HG03139 (cell line): ENCODE measurements around the gene NAV3.

Experiments used
- ATAC-seq: cut with Tn5 transposase; IDR thresholded peaks from one replicate; pipeline ENCODE4 v1.9.1; 2021; ENCODE audit not compliant: unreplicated experiment

NAV3 gene

DNA sequence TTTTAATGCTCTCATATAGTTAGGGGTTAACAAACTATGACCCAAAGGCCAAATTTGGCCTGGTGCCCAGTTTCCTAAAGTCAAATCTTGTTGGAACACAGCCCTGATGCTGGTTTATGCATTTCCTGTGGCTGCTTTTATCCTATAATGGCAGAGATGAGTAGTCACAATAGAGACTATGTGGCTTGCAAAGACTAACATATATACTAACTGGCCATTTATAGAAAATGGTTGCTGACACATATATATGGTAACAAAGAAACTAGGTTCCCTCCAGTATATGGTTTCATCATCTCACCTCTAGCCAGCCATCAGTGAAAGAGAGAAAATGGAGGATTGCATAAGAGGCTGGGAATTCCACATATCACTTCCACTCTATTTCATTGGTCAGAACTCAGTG lies 10.8 kb downstream of the NAV3 start:
- ATAC-seq = no peak

DNA sequence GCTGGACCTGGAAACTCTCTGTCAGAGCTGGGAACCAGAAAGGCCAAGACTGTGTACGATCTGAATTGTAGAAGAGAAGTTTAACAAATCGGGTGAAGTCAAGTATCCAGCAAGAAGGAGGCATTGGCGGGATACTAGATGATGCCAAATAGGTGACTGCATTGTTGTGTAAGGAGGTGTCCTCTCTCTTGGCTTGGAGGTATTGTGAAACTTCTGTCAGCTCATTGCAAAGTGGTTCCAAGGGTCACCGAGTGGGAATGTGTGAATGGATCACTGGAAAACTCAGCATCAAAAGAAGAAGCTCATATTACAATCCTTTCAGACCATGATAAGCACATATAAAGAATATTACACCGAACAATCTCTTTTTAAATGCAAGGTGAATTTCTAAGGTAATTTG lies 11.7 kb downstream of the NAV3 start:
- no peak for ATAC-seq

DNA sequence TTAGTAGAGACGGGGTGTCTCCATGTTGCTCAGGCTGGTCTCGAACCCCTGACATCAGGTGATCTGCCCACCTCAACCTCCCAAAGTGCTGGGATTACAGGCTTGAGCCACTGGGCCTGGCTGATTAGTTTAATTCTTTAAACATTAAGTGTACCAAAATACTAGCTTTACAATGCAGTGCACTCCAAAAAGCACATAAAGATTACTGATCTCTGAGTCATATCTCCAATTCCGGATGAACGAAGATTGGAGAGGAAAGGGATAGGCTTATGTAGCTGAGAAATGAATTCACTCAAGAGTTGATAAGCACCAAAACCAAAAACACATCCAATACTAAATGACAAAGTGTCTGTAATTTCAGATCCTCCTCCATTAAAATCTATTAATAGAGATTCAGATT lies 15.1 kb downstream of the NAV3 start:
- no peak for ATAC-seq

DNA sequence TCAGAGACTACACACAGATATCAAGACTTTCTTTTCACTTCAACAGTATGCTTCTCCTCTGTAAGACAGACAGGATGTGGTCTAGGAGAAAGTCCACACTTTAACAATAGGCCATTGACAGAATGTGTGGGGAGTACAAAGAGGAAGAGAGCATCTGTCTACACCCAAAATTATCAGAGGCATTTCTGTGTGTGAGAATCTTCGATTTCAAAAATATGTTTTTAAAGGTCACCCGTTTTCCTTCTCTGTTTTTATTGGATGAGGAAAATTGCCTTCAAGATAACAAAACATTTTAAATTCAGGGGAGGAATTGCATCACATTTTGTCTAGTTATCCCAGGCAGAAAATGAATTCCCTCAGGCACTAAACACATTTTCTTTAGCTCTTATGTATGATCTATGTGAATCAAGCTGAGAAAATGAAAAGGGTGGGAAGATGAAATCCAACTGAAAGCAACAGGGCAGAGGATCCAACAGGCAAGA lies 16.4 kb downstream of the NAV3 start:
- ATAC-seq = peak; percentile 100

DNA sequence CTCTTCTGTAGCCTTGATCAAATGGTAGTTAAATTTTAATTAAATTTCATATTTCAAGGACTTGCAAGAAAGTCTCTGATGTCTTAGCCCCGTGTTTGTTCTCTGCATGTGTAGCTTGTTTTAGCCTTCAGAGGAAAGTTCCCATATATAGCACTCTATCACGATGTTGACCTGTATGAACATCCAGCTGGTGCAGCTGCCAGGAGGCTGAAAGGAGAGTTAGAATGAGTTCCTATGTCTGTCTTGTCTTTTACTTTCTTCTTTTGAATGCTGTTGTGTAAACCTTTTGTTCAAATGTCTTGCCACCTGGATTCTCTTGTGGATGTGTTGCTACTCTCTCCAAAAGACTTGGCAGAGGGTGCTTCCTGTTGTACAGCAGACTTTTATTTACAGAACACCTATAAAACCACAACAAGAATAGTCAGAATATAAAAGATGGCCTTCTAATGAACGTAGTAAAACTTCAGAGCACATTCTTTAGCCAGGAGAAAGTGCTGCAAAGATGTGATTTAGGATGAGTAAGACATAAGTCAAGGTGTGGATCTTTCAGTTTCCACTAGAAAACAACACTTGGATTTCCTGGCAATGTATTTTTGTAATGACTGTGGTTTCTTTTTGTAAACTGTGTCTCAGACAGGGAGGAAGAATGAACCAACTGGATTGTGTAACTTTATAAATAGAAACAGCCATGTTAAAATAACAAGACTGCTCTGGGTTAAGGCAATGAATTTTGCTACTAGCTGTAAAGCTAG lies 17.2 kb downstream of the NAV3 start:
- no peak for ATAC-seq

DNA sequence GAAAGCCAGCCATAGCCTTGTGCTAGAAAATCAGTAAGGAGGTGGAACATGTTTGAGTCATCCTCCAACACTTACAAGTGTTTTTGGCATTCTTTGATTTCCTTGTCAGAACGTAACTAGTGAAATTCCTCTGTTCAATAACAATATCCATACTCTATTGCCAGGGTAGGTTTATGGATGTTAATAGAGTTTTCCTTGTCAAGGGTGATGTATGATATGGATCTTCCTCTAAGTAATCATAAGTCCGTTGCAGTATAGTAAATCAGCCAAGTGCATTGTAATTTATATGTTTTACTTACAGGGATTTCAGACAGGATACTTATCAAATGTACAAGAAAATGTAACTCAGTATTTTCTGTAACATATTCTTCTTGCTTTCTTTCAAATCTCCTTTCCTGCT lies 19.4 kb downstream of the NAV3 start:
- ATAC-seq = no peak

DNA sequence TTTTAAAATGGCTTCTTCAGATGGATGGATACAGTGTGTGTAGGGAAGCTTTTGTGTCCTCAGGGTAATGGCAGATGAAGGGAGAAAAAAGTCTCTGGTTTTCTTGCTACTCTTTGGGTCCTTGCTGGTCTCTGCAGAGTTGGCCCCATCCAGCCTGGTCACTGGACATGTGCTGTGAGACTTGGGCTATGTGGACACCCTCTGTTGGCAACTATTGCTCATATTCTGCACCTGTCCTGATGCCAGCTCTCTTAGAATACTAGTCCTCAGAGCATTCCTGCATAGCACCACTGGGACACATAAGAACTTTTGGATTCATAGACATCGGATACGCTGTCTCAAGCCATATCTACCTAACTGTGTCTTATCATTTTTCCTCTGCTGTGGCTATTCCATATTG lies 20.0 kb downstream of the NAV3 start:
- no peak for ATAC-seq

DNA sequence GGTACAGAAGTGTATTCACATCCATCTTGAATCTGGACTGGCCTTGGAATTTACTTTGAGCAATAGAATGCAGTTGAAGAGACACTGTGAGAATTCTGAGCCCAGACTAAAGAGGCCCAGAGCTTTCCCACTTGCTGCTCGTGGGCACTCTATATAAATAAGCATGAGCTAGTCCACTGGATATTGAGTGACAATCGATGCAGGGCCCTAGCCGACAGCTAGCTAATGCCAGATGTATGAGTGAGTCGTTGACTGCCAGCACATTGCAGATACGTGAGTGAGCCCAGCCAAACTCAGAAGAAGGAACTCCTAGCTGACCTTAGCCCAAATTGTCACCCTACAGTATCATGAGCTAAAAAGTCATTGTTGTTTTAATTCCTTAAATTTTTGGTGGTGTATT lies 24.9 kb downstream of the NAV3 start:
- ATAC-seq = no peak

DNA sequence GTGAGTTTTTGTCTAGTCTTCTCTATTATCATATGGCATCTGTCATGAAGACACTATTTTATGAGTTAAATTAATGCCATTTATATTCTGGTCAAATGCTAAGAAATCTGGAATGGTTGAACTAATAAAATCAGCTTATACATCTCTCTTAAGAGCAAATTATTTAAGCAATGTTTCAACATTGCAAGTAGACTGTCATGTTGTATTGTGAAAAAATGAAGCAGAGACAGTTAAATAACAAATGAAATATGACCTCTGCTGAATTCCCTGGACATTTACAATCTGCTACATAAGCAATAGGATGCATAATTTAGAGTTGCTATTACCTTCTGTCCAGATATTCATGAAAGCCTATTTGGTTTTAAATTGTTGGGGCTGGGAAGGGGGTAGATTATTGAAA lies 30.6 kb downstream of the NAV3 start:
- ATAC-seq = no peak

DNA sequence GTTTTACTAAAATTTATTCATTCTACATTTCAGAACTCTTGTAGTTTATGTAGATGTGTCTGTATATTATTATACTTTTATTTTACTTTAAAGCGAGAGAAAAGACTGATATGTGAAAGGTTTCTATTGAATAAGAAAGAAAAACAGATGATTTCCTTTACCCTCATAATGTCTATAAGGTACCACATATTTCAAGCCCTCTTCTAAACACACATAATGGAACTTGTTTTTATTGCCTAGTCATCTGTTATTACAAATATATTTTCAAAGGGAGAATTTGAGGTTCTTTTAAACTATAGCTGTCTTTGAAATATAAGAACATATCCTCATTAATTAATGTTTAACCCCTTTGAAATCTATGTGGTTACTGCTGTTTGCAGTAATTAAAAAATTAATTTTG lies 34.5 kb downstream of the NAV3 start:
- ATAC-seq = no peak

DNA sequence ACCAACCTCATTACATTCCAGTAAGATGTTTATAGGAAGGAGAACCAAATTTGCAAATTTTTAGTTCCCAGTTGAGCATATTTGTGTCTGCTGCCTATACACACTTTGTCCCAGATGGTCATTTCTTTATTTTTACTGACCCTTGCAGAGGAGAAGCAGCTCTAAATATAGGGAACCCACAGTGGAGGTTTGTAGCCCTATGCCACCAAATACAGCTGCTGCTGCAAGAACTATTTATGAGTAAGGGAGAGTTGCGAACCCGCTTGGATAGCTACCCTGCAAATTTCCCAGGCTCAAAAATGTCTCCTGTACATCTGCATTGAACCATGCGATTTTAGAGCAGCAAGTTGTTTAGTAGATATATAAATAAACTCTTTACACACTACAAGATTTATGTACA lies 48.2 kb downstream of the NAV3 start:
- no peak for ATAC-seq

DNA sequence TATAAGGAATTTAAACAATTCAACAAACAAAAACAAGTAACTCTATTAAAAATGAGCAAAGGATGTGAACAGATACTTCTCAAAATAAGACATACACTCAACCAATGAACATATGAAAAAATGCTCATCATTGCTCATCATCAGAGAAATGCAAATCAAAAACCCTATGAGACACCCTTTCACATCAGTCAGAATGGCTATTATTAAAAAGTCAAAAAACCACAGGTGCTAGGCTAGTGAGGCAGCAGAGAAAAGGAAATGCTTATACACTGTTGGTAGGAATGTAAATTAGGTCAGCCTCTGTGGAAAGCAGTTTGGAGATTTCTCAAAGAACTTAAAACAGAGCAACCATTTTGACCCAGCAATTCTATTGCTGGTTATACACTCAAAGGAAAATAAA lies 52.0 kb downstream of the NAV3 start:
- peak; percentile 57 for ATAC-seq

DNA sequence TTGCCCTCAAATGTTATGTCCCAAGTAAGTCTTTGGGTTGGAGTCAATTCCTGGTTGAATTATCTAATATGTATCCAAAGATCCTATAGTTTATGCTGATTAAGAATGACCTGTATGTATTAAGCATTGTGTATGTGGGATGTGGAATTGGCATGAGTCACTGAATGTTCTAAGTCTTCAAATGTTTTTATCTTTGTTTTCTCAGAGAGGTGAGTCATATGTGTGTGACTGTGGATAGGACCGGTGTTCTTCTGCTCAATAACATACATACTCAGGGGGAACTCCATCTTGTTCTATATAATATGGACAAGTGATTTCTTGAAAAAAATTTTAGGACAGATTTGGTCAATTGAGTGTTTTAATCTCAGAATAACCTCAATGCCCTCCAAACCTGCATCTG lies 57.9 kb downstream of the NAV3 start:
- no peak for ATAC-seq

DNA sequence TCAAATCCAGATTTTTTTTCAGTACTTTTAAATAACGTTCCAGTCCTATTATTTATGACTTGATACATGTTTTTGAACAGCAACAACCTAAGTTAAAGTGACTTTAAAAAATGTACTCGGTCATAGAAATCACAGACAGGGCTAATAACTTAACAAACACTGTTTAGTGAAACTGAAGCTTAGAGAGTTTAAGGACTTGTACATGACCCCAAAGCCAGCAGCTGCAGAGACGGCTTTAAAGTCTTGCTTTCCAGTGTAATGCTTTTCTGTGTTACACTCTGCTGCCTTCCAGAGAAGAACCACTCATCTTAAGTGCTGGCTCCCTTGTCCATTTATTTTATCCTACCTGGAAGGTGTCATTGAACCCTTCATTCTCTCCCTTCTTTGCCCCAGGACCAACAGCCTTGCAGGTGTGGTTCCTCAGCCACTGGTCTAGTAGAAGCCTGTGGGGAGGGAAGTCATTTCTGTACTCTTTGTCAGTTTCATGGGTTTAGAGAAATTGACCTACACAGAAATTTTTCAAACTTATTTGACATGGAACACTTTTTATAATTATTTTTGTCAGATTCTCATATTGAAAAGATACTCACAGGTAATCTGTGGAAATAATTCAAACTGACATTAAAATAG lies 60.9 kb downstream of the NAV3 start:
- ATAC-seq = no peak

DNA sequence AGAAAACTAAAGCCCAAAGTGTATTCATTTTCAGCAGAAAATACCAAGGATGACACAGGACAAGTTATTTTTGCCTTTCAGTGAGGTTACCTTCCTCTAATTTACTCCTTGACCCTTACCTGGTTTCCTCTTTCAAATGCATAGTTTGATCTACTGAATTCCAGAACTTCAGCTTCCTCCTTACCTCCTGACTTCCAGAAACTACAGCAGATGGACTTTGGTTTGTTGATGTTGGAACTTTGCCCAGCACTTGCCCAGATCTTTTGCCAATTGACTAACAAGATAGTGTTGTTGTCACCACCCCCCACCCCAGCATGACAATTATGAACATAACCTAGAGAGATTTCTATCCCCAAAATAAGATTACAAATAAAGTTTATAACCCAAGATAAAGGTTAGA lies 63.2 kb downstream of the NAV3 start:
- ATAC-seq = no peak

DNA sequence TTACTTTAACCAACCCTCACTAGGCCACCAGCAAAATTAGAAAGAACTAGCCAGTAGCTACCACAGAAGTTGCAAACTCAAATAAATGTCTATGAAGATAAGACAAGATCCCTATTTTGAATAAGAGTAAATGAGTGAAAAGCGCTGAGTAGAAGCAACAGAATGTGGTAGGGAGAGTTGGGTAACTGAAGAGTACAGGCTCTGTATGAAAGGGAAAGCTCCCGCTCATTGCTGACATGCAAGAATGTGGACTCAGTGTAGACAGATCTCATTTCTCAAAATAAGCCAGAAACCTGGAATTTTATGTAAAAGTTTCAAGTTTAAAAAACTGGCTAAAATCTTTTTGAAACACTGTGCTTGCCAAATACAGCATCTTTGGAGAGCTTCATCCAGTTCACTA lies 63.9 kb downstream of the NAV3 start:
- ATAC-seq = no peak

DNA sequence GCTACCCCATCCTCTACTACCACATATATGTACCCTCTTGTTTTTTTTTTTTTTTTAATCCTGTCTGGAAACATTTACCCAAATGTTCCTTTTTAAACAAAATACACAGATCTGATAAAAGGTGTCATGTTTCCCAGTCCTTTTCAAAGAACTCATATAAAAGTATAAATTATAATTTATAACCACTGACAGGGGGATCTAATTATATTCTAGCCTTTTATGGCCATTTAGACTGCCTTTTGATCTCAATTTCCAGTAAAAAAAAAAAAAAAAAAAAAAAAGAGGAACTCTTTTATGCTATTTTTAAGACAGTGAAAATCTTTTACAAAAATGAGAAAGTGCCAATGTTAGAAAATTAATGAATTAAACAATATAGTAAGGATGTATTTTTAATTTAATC lies 65.0 kb downstream of the NAV3 start:
- ATAC-seq = no peak

DNA sequence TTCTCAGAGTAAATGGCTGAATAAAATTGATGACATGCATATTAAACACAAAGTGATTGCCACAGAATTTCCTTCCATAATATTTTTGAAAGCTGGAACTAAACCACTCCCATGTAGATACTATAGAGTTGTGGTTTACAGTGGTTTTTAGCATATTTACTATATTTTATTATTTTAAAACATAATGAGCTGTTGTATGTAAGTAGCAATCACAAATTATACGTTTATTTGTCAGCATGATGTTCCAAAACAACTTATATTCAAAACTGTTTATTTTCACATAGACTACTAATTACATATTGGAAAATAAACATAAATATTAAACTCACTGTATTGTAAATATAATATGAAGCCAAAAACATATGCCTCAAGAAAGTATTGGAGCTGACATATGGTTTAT lies 77.2 kb downstream of the NAV3 start:
- no peak for ATAC-seq

DNA sequence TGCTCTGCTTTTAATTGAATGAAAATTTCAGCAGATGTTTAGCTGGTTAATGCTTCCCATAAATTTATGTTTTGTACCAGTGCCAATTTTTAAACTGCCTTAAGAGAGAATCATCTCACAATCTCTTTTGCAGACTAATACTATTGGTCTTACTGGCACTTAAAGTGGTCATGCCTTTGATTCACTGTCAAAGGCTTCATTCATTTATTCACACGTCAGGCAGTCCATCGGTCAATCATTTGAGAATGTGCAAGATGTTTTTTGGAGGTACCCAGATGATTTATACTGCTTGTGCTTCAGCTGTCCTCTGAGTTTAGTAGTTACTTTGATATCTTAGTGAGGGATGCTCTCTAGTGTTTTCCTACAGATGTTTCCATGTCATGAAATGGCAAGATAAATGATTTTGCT lies 83.4 kb downstream of the NAV3 start:
- no peak for ATAC-seq

DNA sequence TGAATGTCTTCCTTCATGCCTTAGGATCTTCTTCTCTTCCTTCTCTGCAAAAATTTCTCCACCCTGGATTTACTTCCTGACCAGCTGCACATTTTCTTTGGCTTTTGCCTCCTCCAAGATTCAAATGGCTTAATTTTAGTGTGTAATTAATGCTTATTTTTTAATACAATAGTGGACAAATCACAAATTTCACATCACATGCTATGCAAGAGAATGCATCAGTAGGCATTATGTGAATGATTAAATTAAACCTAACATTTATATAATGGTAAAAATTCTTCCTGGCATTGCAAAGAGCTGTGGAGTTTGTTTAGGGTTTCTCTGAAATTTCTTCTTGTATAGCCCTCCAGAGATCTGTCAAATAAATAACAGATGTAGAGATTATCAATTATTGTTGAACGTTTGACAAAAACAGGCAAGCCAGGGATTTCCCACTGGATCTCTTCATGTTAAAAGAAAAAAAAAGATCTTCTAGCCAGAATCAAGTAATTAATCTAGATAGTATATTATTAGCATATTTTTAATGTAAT lies 84.4 kb downstream of the NAV3 start:
- no peak for ATAC-seq

DNA sequence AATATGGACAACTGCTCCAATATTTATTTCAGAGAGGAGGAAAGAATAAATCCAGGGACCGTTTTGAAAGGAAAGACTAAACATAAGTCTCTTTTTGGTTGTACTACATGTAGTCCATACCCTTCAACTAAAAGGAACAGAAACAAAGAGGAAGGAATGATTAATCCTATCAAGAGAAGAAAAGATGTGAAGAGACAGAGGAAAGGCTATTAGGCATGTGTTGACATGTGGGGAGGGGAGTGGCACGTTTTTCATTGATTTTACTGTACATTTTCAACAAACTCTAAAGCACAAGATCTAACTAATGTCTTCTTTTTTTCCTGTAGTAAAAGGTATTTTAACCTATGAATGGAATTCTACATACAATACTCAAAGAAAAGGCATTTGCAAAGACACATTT lies 85.6 kb downstream of the NAV3 start:
- ATAC-seq = no peak

DNA sequence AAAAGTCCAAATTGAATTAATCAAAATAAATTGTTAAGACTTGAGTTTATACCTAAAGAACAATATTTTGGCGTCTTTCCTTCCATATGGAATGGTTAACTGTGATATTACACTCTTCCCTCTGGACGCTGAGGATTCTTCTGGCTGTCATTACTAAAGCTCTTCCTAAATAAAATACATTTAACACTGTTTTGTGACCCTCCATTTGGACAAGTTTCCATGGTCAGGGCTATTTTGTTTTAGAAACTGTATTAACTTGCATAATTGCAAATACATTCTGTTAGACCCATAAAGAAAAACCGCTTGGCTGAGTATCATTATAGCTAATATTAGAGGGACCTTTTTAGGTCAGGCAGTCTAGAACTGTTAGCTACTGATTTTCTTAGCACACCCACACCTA lies 87.4 kb downstream of the NAV3 start:
- no peak for ATAC-seq

DNA sequence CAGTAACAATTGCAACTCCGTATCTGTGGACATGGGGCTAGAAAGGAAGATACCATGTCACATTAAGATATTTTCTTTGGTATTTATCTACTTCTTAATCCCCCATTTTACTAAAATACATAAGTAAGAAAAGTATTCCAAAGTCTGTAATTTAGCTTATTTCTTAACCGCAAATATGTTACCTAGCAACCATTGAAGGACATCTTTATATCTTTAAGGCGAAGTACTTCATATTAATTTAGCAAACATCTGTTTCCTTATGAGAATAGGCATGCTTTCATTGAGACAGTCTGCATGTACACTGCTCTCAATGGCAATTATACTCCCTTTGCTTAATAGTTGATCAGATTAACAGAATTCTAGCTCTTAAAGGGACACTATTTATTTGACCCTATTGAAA lies 88.8 kb downstream of the NAV3 start:
- no peak for ATAC-seq
